ENCODE results near the gene POLQ. TPM values are rescaled to one million over a fixed set of nuclear protein-coding genes. Genes with fewer than 3 reads are reported as not detected.
A peak's percentile ranks its signal among the peaks of the same experiment; 100 is the strongest.
"Not testable (repeated sequence)": the region's sequence is repeated elsewhere in the genome, so short reads cannot be mapped to it uniquely, and the experiment has no call there.

Gene POLQ
- polyA plus RNA-seq, 1 donor = 9.7 TPM

- DNase-seq = no peak
Measured at GRCh38 chr3:121514496-121514895, 31.3 kb downstream of the POLQ start.

GRCh38 chr3:121508389-121508788 is 37.4 kb downstream of the POLQ start:
- no peak for DNase-seq

- DNase-seq = no peak
Measured at GRCh38 chr3:121505256-121505655, 40.5 kb downstream of the POLQ start.

- DNase-seq = no peak
Measured at GRCh38 chr3:121504618-121505017, 41.2 kb downstream of the POLQ start.

GRCh38 chr3:121496786-121497185 is 49.0 kb downstream of the POLQ start:
- DNase-seq = no peak

GRCh38 chr3:121493431-121493830 is 52.4 kb downstream of the POLQ start:
- DNase-seq = no peak

- peak; percentile 20 for DNase-seq
Measured at GRCh38 chr3:121491683-121492320, 54.0 kb downstream of the POLQ start.

GRCh38 chr3:121490161-121490560 is 55.6 kb downstream of the POLQ start:
- DNase-seq = no peak

GRCh38 chr3:121488628-121489027 is 57.2 kb downstream of the POLQ start:
- no peak for DNase-seq

GRCh38 chr3:121483290-121483689 is 62.5 kb downstream of the POLQ start:
- no peak for DNase-seq

GRCh38 chr3:121482660-121483059 is 63.1 kb downstream of the POLQ start:
- DNase-seq = no peak

GRCh38 chr3:121481106-121481880 is 64.5 kb downstream of the POLQ start:
- no peak for DNase-seq

- DNase-seq = no peak
Measured at GRCh38 chr3:121477589-121477988, 68.2 kb downstream of the POLQ start.

- DNase-seq = no peak
Measured at GRCh38 chr3:121473001-121473400, 72.8 kb downstream of the POLQ start.

GRCh38 chr3:121467085-121467484 is 78.7 kb downstream of the POLQ start:
- no peak for DNase-seq

GRCh38 chr3:121463745-121464144 is 82.0 kb downstream of the POLQ start:
- DNase-seq = no peak

- DNase-seq = no peak
Measured at GRCh38 chr3:121462565-121462964, 83.2 kb downstream of the POLQ start.

GRCh38 chr3:121451752-121452151 is 94.0 kb downstream of the POLQ start:
- not testable (repeated sequence) for DNase-seq

GRCh38 chr3:121443456-121443855 is 102.3 kb downstream of the POLQ start:
- DNase-seq = no peak

GRCh38 chr3:121436641-121437040 is 109.1 kb downstream of the POLQ start:
- no peak for DNase-seq

- no peak for DNase-seq
Measured at GRCh38 chr3:121436074-121436473, 109.7 kb downstream of the POLQ start.

- peak; percentile 77 for DNase-seq
Measured at GRCh38 chr3:121431726-121432517, 113.9 kb downstream of the POLQ start.

- DNase-seq = no peak
Measured at GRCh38 chr3:121430664-121431215, 115.0 kb downstream of the POLQ start.

Data from left kidney (tissue), 2 donors.